A673 (cell line): ENCODE data around the gene FAM162A. TPM values are rescaled to one million over a fixed set of nuclear protein-coding genes. Genes with fewer than 3 reads are reported as not detected.

Experiments used
- BruUV-seq: library from RNA; stranded (reverse); fragments of 400-500 nt; replicated peaks from 2 replicates; lab custom pipeline; 2021; lab: Mats Ljungman, UMichigan
- CTCF ChIA-PET: fragments of 300-600 bp; sonication (Branson Sonifier 250); formaldehyde crosslinking; loops from one replicate; lab custom pipeline; 2022; ENCODE audit warnings: antibody characterized with exemption; lab: Charles Lee
- POLR2A ChIA-PET: fragments of 300-600 bp; sonication (Branson Sonifier 250); formaldehyde crosslinking; loops from one replicate; lab custom pipeline; 2022; ENCODE audit warnings: antibody characterized with exemption; ENCODE audit not compliant: low non-redundant PET; lab: Charles Lee
- DNase-seq: peaks from one replicate; pipeline ENCODE4 v3.0.0-alpha.2; 2015; ENCODE audit warnings: low spot score
- H3K27ac ChIP-seq: fragments of 200-600 bp; sonication (generic); 2 replicates; pipeline ENCODE4 v1.5.1; 2016; ENCODE audit warnings: mixed run types, low read depth, mild to moderate bottlenecking, mixed read lengths, antibody characterized with exemption, low read length; ENCODE audit not compliant: poor library complexity, severe bottlenecking
- H3K27me3 ChIP-seq: fragments of 200-600 bp; sonication (generic); replicated peaks from 2 replicates; pipeline ENCODE4 v1.6.1; 2017; ENCODE audit warnings: mixed run types, low read depth, mild to moderate bottlenecking, mixed read lengths, antibody characterized with exemption, low read length; ENCODE audit not compliant: insufficient read depth, poor library complexity
- H3K36me3 ChIP-seq: fragments of 200-600 bp; sonication (generic); 2 replicates; pipeline ENCODE4 v1.6.1; 2016; ENCODE audit warnings: mixed run types, mild to moderate bottlenecking, mixed read lengths, antibody characterized with exemption, low read length; ENCODE audit not compliant: insufficient read depth, poor library complexity, severe bottlenecking
- H3K4me1 ChIP-seq: fragments of 200-600 bp; sonication (generic); 2 replicates; pipeline ENCODE4 v1.6.1; 2017; ENCODE audit warnings: mixed run types, mild to moderate bottlenecking, mixed read lengths, antibody characterized with exemption, low read length; ENCODE audit not compliant: insufficient read depth, poor library complexity, severe bottlenecking
- H3K4me3 ChIP-seq: fragments of 200-600 bp; sonication (generic); 2 replicates; pipeline ENCODE4 v1.5.1; 2016; ENCODE audit warnings: low read depth, mixed run types, mild to moderate bottlenecking, mixed read lengths, low read length; ENCODE audit not compliant: poor library complexity, severe bottlenecking
- H3K9me3 ChIP-seq: fragments of 200-600 bp; sonication (generic); 2 replicates; pipeline ENCODE4 v1.6.1; 2016; ENCODE audit warnings: mixed run types, low read depth, mild to moderate bottlenecking, mixed read lengths, antibody characterized with exemption, low read length; ENCODE audit not compliant: poor library complexity, severe bottlenecking
- CTCF ChIP-seq: fragments of 300-800, 200-600 bp; sonication (generic); conservative IDR thresholded peaks from 2 replicates; pipeline ENCODE4 v1.5.1; 2017; ENCODE audit warnings: low read depth, mild to moderate bottlenecking, antibody characterized with exemption, low read length, moderate library complexity, mixed read lengths
- EZH2 ChIP-seq: fragments of 200-600 bp; sonication (generic); IDR thresholded peaks from 2 replicates; pipeline ENCODE4 v1.6.1; 2017; ENCODE audit warnings: borderline replicate concordance, low read depth, mild to moderate bottlenecking, mixed read lengths, antibody characterized with exemption, low read length; ENCODE audit not compliant: poor library complexity, severe bottlenecking
- intact Hi-C: fragments of 100-400 bp; cut with micrococcal nuclease; formaldehyde crosslinking; loops from one replicate; pipeline ENCODE4 v1.10.0; 2022; ENCODE audit not compliant: unreplicated experiment
- total RNA-seq: library from RNA; stranded (reverse); gene quantifications from 2 replicates; pipeline ENCODE4 v1.2.3, GENCODE V29; 2021

Gene FAM162A
- total RNA-seq, 1 experiment from 2014 or later: 58.1 TPM

GRCh38 chr3:122389892-122390291 is 5.9 kb downstream of the FAM162A start:
- no peak for DNase-seq
- H3K4me3 ChIP-seq: no peak overlapping the region
- peaks cover 26% of the 10 kb centered on the region for H3K4me1 ChIP-seq
- no peak overlapping the region for H3K27ac ChIP-seq
- ChIA-PET POLR2A (interaction anchor here (0.8 kb wide), 1 partner anchor 123 kb away, joined by 4 read pairs; no protein-coding TSS in a partner anchor), CTCF (interaction anchor here (0.7 kb wide), 1 partner anchor 83 kb away, joined by 3 read pairs; no protein-coding TSS in a partner anchor)
- H3K27me3 ChIP-seq: no peaks in the 10 kb centered on the region
- no TSS peak for BruUV-seq
- intact Hi-C loops: loop anchor here (10.0 kb wide), 1 partner anchor 875 kb away; no protein-coding TSS in a partner anchor
- H3K9me3 ChIP-seq: no peaks in the 10 kb centered on the region
- TF ChIP-seq CTCF (no peak), EZH2 (no peak)
- H3K36me3 ChIP-seq: no peaks in the 10 kb centered on the region

GRCh38 chr3:122390665-122391064 is 6.7 kb downstream of the FAM162A start:
- no peaks in the 10 kb centered on the region for H3K9me3 ChIP-seq
- no TSS peak for BruUV-seq

GRCh38 chr3:122391681-122392446 is 7.9 kb downstream of the FAM162A start:
- CTCF ChIA-PET: interaction anchor here (1.1 kb wide), 1 partner anchor 289 kb away, joined by 3 read pairs; the partner anchor contains the start of gene PARP14

More at GRCh38 chr3:122390665-122391064, 6.7 kb downstream of the FAM162A start:
- ChIA-PET CTCF (no interaction called here), POLR2A (no interaction called here)
- no peak overlapping the region for H3K27ac ChIP-seq
- TF ChIP-seq EZH2 (no peak), CTCF (no peak)
- H3K4me1 ChIP-seq: peaks cover 29% of the 10 kb centered on the region
- intact Hi-C loops: loop anchor here (10.0 kb wide), 1 partner anchor 874 kb away; no protein-coding TSS in a partner anchor
- DNase-seq: no peak
- no peaks in the 10 kb centered on the region for H3K36me3 ChIP-seq
- no peak overlapping the region for H3K4me3 ChIP-seq
- no peaks in the 10 kb centered on the region for H3K27me3 ChIP-seq

More at GRCh38 chr3:122391681-122392446, 7.9 kb downstream of the FAM162A start:
- TF ChIP-seq EZH2 (no peak), CTCF (no peak)
- no peak overlapping the region for H3K27ac ChIP-seq
- DNase-seq: no peak
- intact Hi-C loops: loop anchor here (2.0 to 10.0 kb wide), 2 partner anchors 637 to 873 kb away; no protein-coding TSS in a partner anchor
- no TSS peak for BruUV-seq
- peaks cover 37% of the 10 kb centered on the region for H3K4me1 ChIP-seq
- POLR2A ChIA-PET: no interaction called here
- H3K27me3 ChIP-seq: no peaks in the 10 kb centered on the region
- no peaks in the 10 kb centered on the region for H3K36me3 ChIP-seq
- no peak overlapping the region for H3K4me3 ChIP-seq
- no peaks in the 10 kb centered on the region for H3K9me3 ChIP-seq
